GM12878 (cell line): ENCODE results near the gene GRIK3. TPM values are rescaled to one million over a fixed set of nuclear protein-coding genes. Genes with fewer than 3 reads are reported as not detected.

Experiments
- ATAC-seq: fragments of 200-7000 bp; cut with Tn5 transposase; 3 replicates; pipeline ENCODE4 v1.9.1; 2020; ENCODE audit warnings: mild to moderate bottlenecking, moderate library complexity
- BruUV-seq: library from RNA; stranded (reverse); fragments of 400-500 nt; replicated peaks from 2 replicates; lab custom pipeline; 2021; lab: Mats Ljungman, UMichigan
- CTCF ChIA-PET: fragments of 300-600 bp; sonication (Branson Sonifier 250); formaldehyde crosslinking; extraction: SDS; loops from one replicate; lab custom pipeline; 2021; ENCODE audit warnings: inconsistent platforms; lab: Yijun Ruan, JAX
- POLR2A ChIA-PET: fragments of 350-600 bp; formaldehyde crosslinking; extraction: SDS; loops from one replicate; lab custom pipeline; 2021; ENCODE audit warnings: inconsistent platforms; lab: Charles Lee
- RAD21 ChIA-PET: fragments of 300-600 bp; sonication (Branson Sonifier 250); formaldehyde crosslinking; loops from one replicate; lab custom pipeline; 2023; ENCODE audit warnings: antibody characterized with exemption; ENCODE audit not compliant: unreplicated experiment; lab: Charles Lee
- SMC1A ChIA-PET: fragments of 300-600 bp; sonication (Branson Sonifier 250); formaldehyde crosslinking; loops from one replicate; lab custom pipeline; 2023; ENCODE audit not compliant: unreplicated experiment, uncharacterized antibody; lab: Charles Lee
- DNase-seq: peaks from one replicate; pipeline ENCODE4 v3.0.0-alpha.2; 2011; ENCODE audit warnings: low read depth, low spot score
- FAIRE-seq: peaks from 3 replicates; lab custom pipeline; 2011; peaks lifted over from hg19 to GRCh38; lab: Jason Lieb, UNC
- H2AFZ ChIP-seq: 2 replicates; pipeline ENCODE4 v1.6.0; 2011; ENCODE audit warnings: low read depth, low read length, control low read depth; ENCODE audit not compliant: control insufficient read depth
- H3K27ac ChIP-seq: 2 replicates; pipeline ENCODE4 v1.5.1; 2011; ENCODE audit warnings: control low read depth; ENCODE audit not compliant: control insufficient read depth, insufficient read depth
- H3K27me3 ChIP-seq, 2 experiments: replicated peaks in 1 of 2; 2 replicates each; pipeline versions ENCODE4 v1.6.0 to v1.6.1; 2011; ENCODE audit warnings: low read length in 1 of 2; ENCODE audit not compliant: control insufficient read depth in 2 of 2, insufficient read depth in 2 of 2
- H3K36me3 ChIP-seq, 2 experiments: 2 replicates each; pipeline ENCODE4 v1.5.1; 2011; ENCODE audit warnings: low read length in 1 of 2; ENCODE audit not compliant: control insufficient read depth in 2 of 2, insufficient read depth in 2 of 2
- H3K4me1 ChIP-seq: 2 replicates; pipeline ENCODE4 v1.6.1; 2011; ENCODE audit warnings: mild to moderate bottlenecking, low read length, moderate library complexity, mixed read lengths; ENCODE audit not compliant: control insufficient read depth, insufficient read depth
- H3K4me2 ChIP-seq: 2 replicates; pipeline ENCODE4 v1.6.0; 2011; ENCODE audit warnings: control low read depth; ENCODE audit not compliant: control insufficient read depth, insufficient read depth
- H3K4me3 ChIP-seq: fragments of 200-600 bp; sonication (generic); 2 replicates; pipeline ENCODE4 v1.5.1; 2016
- H3K79me2 ChIP-seq: 2 replicates; pipeline ENCODE4 v1.6.0; 2011; ENCODE audit warnings: low read length; ENCODE audit not compliant: control insufficient read depth, insufficient read depth
- H3K9ac ChIP-seq: 2 replicates; pipeline ENCODE4 v1.8.0; 2011; ENCODE audit warnings: low read length, control low read depth, mixed read lengths; ENCODE audit not compliant: control insufficient read depth, insufficient read depth
- H3K9me3 ChIP-seq: replicated peaks from 3 replicates; pipeline ENCODE4 v1.5.1; 2011; ENCODE audit warnings: mild to moderate bottlenecking, low read length; ENCODE audit not compliant: control insufficient read depth, insufficient read depth
- H4K20me1 ChIP-seq: 2 replicates; pipeline ENCODE4 v1.6.0; 2011; ENCODE audit not compliant: control insufficient read depth, insufficient read depth
- CBX5 ChIP-seq: sonication (generic); IDR thresholded peaks from 2 replicates; pipeline ENCODE4 v1.6.1; 2016; ENCODE audit warnings: low read depth, moderate library complexity, mild to moderate bottlenecking, inconsistent platforms
- IRF4 ChIP-seq: IDR thresholded peaks from 2 replicates; pipeline ENCODE4 v1.6.1; 2011; ENCODE audit warnings: low read depth, low read length
- MEF2B ChIP-seq: fragments of 450-650 bp; IDR thresholded peaks from 2 replicates; pipeline ENCODE4 v1.6.1; 2018; ENCODE audit warnings: mild to moderate bottlenecking, moderate library complexity; ENCODE audit not compliant: partially characterized antibody, poor library complexity, severe bottlenecking
- NR2F1 ChIP-seq: fragments of 450-650 bp; conservative IDR thresholded peaks from 2 replicates; pipeline ENCODE4 v1.6.1; 2017; ENCODE audit warnings: mild to moderate bottlenecking
- POU2F2 ChIP-seq: IDR thresholded peaks from 3 replicates; pipeline ENCODE4 v1.6.1; 2011; ENCODE audit warnings: low read depth, mild to moderate bottlenecking, low read length, borderline replicate concordance
- RELA ChIP-seq: fragments of 450-650 bp; IDR thresholded peaks from 2 replicates; pipeline ENCODE4 v1.8.0; 2014; ENCODE audit warnings: borderline replicate concordance; ENCODE audit not compliant: partially characterized antibody
- STAT3 ChIP-seq: IDR thresholded peaks from 2 replicates; pipeline ENCODE4 v1.6.1; 2011; ENCODE audit warnings: low read depth, low read length, improper control_type of control experiment
- TCF12 ChIP-seq: IDR thresholded peaks from 2 replicates; pipeline ENCODE4 v1.6.1; 2011; ENCODE audit warnings: low read depth, mild to moderate bottlenecking, low read length
- ZNF622 ChIP-seq: fragments of 450-650 bp; IDR thresholded peaks from 2 replicates; pipeline ENCODE4 v1.6.1; 2017; ENCODE audit warnings: mild to moderate bottlenecking, inconsistent platforms
- ZZZ3 ChIP-seq: IDR thresholded peaks from 2 replicates; pipeline ENCODE4 v1.6.1; 2011; ENCODE audit warnings: low read depth; ENCODE audit not compliant: control insufficient read depth, insufficient read length
- WGBS: methylation state at CpG from one replicate; pipeline ENCODE4 v1.1.6; 2016; ENCODE audit warnings: low lambda C conversion rate; ENCODE audit not compliant: insufficient replicate concordance, insufficient coverage; ENCODE audit errors: missing lambda C conversion rate; 5-methylcytosine and 5-hydroxymethylcytosine counted together
- in situ Hi-C: fragments of 300-500 bp; cut with MboI; formaldehyde crosslinking; loops from 9 replicates; pipeline ENCODE4 v1.14.3; 2018; ENCODE audit warnings: mixed read lengths
- intact Hi-C: fragments of 100-400 bp; cut with micrococcal nuclease; formaldehyde crosslinking; loops from one replicate; pipeline ENCODE4 v1.14.2; 2022; ENCODE audit not compliant: unreplicated experiment
- polyA plus RNA-seq, 11 experiments: library from polyadenylated mRNA; depleted of rRNA in 4 of 11; unstranded in 6 of 11; stranded (reverse) in 5 of 11; fragments of >200 nt; fragmentation: Nextera tagmentation in 4 of 11; fragmentation: Illumina TruSeq in 1 of 11; extraction: Ambion mirVana in 4 of 11; extraction: Trizol in 1 of 11; gene quantifications; 1 replicate in 1 of 11; 2 replicates in 10 of 11; pipeline versions ENCODE4 v1.2.1 to v1.2.3, GENCODE V29; 2011 to 2016; ENCODE audit warnings: inconsistent platforms in 2 of 11, missing spikeins in 2 of 11, low read depth in 1 of 11
- total RNA-seq, 4 experiments: library from RNA; depleted of rRNA in 3 of 4; stranded (reverse); fragments of >200 nt in 3 of 4; fragmentation: Illumina TruSeq in 1 of 4; extraction: Trizol in 1 of 4; gene quantifications; 2 replicates each; pipeline versions ENCODE4 v1.2.1 to v1.2.3, GENCODE V29; 2013 to 2021
- TF ChIP-seq, protein P1 (sequence below): fragments of 450-650 bp; IDR thresholded peaks from 2 replicates; pipeline ENCODE4 v1.6.1; 2016; ENCODE audit warnings: mild to moderate bottlenecking
- TF ChIP-seq, protein P2 (sequence below): IDR thresholded peaks from 2 replicates; pipeline ENCODE4 v1.6.1; 2012; ENCODE audit warnings: mild to moderate bottlenecking, low read depth, low read length
- TF ChIP-seq, protein P3 (sequence below): fragments of 450-650 bp; IDR thresholded peaks from 2 replicates; pipeline ENCODE4 v1.6.1; 2017; ENCODE audit warnings: antibody characterized with exemption, mild to moderate bottlenecking, moderate library complexity

The GRIK3 gene
- total and polyA plus RNA-seq, 10 of the 15 experiments (the other 5 are each of a cell fraction or from before 2014, with no cell fraction given): not detected

DNA sequence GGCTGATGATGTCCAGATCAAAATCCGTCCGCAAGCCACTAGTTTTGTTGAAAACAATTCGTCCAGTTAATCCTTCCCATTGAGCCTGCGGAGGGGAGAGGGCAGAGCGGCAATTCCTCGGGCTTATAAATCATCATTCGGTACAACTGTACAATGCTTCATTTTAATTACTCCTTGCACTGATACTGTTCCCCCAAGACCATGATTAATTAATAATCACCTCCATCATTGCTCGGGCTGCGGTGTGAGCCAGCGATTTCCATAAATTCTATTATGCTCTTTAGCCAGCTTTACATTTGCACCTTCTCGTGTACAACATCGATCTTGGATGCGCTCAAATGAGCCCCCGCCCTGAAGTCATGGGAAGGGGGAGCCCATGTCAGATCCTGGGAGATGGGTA is 180.7 kb downstream of the GRIK3 start:
- SMC1A ChIA-PET: no interaction called here
- no peak for ATAC-seq

More for the DNA sequence above, 180.7 kb downstream of the GRIK3 start:
- no peaks in the 10 kb centered on the region for H4K20me1 ChIP-seq
- ChIA-PET POLR2A (no interaction called here), CTCF (interaction anchor here (2.5 kb wide), 1 partner anchor 11 kb away, joined by 10 read pairs; no protein-coding TSS in a partner anchor), RAD21 (no interaction called here)
- 45% methylated on average over 14 of the region's 14 CpGs for WGBS
- intact Hi-C loops (no loop called here), in situ Hi-C loops (no loop called here)
- no peak overlapping the region for H3K9ac ChIP-seq
- H3K4me2 ChIP-seq: no peak overlapping the region
- TF ChIP-seq ZZZ3: no peak
- TF ChIP-seq, protein P1, sequence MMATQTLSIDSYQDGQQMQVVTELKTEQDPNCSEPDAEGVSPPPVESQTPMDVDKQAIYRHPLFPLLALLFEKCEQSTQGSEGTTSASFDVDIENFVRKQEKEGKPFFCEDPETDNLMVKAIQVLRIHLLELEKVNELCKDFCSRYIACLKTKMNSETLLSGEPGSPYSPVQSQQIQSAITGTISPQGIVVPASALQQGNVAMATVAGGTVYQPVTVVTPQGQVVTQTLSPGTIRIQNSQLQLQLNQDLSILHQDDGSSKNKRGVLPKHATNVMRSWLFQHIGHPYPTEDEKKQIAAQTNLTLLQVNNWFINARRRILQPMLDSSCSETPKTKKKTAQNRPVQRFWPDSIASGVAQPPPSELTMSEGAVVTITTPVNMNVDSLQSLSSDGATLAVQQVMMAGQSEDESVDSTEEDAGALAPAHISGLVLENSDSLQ: no peak
- TF ChIP-seq TCF12: no peak
- TF ChIP-seq, protein P2, sequence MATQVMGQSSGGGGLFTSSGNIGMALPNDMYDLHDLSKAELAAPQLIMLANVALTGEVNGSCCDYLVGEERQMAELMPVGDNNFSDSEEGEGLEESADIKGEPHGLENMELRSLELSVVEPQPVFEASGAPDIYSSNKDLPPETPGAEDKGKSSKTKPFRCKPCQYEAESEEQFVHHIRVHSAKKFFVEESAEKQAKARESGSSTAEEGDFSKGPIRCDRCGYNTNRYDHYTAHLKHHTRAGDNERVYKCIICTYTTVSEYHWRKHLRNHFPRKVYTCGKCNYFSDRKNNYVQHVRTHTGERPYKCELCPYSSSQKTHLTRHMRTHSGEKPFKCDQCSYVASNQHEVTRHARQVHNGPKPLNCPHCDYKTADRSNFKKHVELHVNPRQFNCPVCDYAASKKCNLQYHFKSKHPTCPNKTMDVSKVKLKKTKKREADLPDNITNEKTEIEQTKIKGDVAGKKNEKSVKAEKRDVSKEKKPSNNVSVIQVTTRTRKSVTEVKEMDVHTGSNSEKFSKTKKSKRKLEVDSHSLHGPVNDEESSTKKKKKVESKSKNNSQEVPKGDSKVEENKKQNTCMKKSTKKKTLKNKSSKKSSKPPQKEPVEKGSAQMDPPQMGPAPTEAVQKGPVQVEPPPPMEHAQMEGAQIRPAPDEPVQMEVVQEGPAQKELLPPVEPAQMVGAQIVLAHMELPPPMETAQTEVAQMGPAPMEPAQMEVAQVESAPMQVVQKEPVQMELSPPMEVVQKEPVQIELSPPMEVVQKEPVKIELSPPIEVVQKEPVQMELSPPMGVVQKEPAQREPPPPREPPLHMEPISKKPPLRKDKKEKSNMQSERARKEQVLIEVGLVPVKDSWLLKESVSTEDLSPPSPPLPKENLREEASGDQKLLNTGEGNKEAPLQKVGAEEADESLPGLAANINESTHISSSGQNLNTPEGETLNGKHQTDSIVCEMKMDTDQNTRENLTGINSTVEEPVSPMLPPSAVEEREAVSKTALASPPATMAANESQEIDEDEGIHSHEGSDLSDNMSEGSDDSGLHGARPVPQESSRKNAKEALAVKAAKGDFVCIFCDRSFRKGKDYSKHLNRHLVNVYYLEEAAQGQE: no peak
- no peak for TF ChIP-seq STAT3
- TF ChIP-seq ZNF622: no peak
- TF ChIP-seq NR2F1: no peak
- no peak for TF ChIP-seq RELA
- no peak for TF ChIP-seq IRF4
- no peak for TF ChIP-seq POU2F2
- TF ChIP-seq, protein P3, sequence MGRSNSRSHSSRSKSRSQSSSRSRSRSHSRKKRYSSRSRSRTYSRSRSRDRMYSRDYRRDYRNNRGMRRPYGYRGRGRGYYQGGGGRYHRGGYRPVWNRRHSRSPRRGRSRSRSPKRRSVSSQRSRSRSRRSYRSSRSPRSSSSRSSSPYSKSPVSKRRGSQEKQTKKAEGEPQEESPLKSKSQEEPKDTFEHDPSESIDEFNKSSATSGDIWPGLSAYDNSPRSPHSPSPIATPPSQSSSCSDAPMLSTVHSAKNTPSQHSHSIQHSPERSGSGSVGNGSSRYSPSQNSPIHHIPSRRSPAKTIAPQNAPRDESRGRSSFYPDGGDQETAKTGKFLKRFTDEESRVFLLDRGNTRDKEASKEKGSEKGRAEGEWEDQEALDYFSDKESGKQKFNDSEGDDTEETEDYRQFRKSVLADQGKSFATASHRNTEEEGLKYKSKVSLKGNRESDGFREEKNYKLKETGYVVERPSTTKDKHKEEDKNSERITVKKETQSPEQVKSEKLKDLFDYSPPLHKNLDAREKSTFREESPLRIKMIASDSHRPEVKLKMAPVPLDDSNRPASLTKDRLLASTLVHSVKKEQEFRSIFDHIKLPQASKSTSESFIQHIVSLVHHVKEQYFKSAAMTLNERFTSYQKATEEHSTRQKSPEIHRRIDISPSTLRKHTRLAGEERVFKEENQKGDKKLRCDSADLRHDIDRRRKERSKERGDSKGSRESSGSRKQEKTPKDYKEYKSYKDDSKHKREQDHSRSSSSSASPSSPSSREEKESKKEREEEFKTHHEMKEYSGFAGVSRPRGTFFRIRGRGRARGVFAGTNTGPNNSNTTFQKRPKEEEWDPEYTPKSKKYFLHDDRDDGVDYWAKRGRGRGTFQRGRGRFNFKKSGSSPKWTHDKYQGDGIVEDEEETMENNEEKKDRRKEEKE: no peak
- TF ChIP-seq MEF2B: no peak
- no peak for TF ChIP-seq CBX5
- H3K79me2 ChIP-seq: no peaks in the 10 kb centered on the region
- no peaks in the 10 kb centered on the region for H3K4me1 ChIP-seq
- H3K36me3 ChIP-seq: no peaks in the 10 kb centered on the region
- DNase-seq: no peak
- no peak overlapping the region for H3K27ac ChIP-seq
- no peaks in the 10 kb centered on the region for H3K9me3 ChIP-seq
- H3K4me3 ChIP-seq: no peak overlapping the region
- no TSS peak for BruUV-seq
- H3K27me3 ChIP-seq: peaks cover 5 to 13% of the 10 kb centered on the region in 2 experiments; a peak in 3 of 4 replicates
- H2AFZ ChIP-seq: no peak overlapping the region
- no peak for FAIRE-seq
